H1 (cell line): ENCODE measurements around the gene ZP2. TPM values are rescaled to one million over a fixed set of nuclear protein-coding genes. Genes with fewer than 3 reads are reported as not detected.

Experiments
- MAX ChIP-seq: IDR thresholded peaks from 2 replicates; pipeline ENCODE4 v1.6.1; 2012; ENCODE audit warnings: inconsistent platforms
- YY1 ChIP-seq: IDR thresholded peaks from 2 replicates; pipeline ENCODE4 v1.6.1; 2011; ENCODE audit warnings: low read depth, mild to moderate bottlenecking, low read length
- polyA plus RNA-seq, 7 experiments: library from polyadenylated mRNA; depleted of rRNA in 3 of 7; stranded (reverse) in 5 of 7; unstranded in 2 of 7; fragments of >200 nt in 5 of 7; fragments of 200-250 nt in 2 of 7; gene quantifications; 1 replicate in 5 of 7; 2 replicates in 1 of 7; 4 replicates in 1 of 7; pipeline versions ENCODE4 v1.2.1 to v1.2.3, GENCODE V29; 2011 to 2013; ENCODE audit warnings: missing spikeins in 2 of 7, mixed read lengths in 2 of 7
- total RNA-seq: library from RNA; stranded (reverse); fragmentation: NEBNext Ultra II Directional; extraction: Animal tissue kit (Norgen Biotek cat#: 25700); gene quantifications from 2 replicates; pipeline ENCODE4 v1.2.1, GENCODE V29; 2021

Gene ZP2
- total and polyA plus RNA-seq, 2 of the 8 experiments (the other 6 are each of a cell fraction or from before 2014, with no cell fraction given), result not detected

GRCh38 chr16:21226749-21227148 is 15.4 kb upstream of the ZP2 start (continued):
- TF ChIP-seq MAX (no peak), YY1 (no peak)
